ENCODE measurements around the gene CACHD1.
"Not testable (repeated sequence)": the region's sequence is repeated elsewhere in the genome, so short reads cannot be mapped to it uniquely, and the experiment has no call there.

Gene CACHD1

DNA sequence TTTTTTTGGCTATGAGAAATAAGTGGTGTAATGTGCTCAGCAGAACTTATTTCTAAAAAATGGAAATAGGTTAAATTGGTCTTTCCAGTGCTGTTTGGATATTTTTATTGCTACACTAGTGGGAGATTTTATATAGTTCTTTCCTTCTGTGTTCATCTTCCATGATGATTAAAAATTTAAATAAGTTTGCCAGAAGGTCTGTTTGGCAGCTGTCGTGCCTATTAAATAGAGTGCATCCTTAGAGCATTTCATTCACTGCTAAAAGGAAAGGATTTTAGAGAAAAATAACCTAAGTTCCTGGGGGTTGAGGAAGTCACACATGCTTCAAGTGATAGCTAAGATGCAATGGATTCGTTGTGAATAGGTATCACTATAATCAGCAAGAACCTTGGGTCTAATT lies 245.3 kb downstream of the CACHD1 start:
- no peak for DNase-seq

DNA sequence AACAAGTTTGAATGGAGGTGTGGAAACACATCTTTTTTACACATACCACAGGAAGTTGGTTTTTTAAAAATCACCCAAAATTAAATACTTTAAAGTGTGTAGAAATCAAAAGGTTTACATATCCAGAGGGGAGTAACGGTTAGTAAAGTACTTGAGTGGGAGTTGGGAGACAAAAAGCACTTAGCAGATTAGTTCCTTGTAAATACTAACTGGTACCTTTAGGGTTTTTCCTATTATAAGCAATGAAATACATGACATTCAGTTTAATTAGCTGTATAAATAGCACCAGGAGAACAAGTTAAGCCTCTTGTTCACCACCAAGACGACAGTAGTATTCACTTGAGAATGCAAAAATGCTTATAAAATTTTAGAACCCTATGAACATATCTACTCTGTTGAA lies 251.2 kb downstream of the CACHD1 start:
- DNase-seq, result no peak

DNA sequence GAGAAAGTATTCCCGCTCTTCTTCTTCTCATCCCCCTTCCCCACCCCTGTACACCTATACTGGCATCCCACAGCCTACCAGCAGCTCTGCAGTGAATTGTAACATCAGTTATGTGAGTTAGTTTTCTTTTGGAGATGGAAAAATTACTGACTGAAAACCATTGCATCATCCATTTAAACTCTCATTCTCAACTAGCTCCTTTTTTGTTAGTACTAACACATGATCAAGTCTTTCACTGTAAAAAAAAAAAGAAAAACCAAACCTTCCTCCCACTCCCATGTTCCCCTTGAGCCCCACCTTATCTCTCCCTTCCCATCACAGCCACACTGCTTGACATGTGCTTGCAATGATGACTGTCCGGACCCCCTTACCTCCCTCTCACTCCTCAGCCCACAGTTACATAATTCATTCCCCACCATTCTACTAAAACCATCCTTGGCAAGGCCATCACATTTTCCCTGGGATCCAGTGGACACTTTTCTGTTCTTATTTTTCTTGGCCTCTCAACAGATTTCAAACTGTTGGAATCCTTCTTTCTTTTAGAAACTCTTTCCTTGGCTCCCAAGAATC lies 251.7 kb downstream of the CACHD1 start:
- no peak for DNase-seq

DNA sequence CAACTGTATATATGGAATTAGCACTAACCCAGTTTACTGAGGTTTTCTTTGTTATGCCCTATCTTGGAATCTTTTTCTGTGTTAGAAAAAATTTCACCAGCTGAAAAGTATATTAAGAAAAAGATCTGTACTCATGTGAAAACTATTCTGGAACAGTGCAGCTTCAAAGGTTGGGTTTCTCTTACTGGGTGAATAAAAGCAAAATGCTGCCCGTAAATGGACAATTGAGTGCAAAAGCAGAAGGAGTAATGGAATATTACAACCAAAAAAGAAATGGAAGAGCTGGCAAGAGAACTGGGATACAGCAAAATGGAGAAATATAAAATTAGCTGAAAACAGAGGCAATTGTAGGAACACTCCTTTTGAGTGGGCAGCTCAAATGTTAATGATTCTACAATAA lies 257.9 kb downstream of the CACHD1 start:
- DNase-seq, result no peak

DNA sequence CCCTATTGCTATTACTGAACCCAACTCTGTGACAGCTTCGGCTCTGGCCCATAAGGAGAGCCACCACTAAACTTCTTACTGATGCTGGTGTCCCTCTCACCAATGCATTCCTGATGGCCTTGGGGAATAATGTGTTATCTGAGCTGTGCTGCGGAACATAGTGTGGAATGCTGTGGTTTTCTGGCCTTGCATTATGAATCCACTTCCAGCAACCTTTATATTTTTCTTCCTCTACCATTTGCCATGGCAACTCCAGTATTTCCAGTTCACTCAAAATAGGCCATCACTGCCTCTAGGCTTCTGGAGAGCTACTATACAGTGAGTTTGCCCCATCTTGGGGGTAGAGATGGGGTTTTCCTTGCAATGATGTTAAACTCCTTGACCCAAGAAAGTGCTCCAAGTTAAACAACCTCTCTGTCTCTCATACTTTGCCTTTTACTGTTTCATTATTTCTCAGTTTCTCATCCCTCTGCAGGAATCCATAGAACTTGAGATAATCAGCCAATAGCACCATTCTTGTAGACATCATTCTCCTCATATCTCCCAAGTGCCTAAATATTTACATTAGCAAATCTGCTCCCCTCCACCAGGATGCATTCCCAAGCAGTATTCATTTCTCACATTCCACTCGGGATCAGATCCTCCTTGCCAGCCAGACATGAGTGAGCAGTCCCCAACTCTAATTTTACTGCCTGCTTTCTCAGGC lies 263.8 kb downstream of the CACHD1 start:
- DNase-seq, result no peak

DNA sequence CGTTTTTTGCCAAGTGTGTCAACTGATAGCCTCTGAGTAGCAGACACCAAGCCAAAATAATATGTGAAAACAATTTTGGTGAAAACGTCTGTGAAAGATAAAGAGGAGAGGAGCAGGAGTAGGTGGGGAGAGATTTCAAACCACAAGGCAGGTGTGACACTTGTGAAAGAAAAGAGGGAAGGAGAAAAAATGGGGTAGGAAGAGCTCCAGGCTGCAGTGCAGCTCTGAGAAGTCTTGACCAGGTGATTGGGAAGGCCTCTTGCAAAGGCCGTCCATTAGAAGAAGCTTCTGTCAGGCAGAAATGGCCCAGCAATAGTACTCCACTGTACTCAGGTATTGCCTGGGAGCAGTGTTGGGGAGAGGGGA lies 264.3 kb downstream of the CACHD1 start:
- DNase-seq, result no peak

DNA sequence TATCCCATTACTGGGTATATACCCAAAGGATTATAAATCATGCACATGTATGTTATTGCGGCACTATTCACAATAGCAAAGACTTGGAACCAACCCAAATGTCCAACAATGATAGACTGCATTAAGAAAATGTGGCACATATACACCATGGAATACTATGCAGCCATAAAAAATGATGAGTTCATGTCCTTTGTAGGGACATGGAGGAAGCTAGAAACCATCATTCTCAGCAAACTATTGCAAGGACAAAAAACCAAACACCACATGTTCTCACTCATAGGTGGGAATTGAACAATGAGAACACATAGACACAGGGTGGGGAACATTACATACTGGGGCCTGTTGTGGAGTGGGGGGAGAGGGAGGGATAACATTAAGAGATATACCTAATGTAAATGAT lies 270.8 kb downstream of the CACHD1 start:
- DNase-seq, result not testable (repeated sequence)
